ENCODE data around the gene NAALADL2. TPM values are rescaled to one million over a fixed set of nuclear protein-coding genes. Genes with fewer than 3 reads are reported as not detected.
A peak's percentile ranks its signal among the peaks of the same experiment; 100 is the strongest.
"Not testable (repeated sequence)": the region's sequence is repeated elsewhere in the genome, so short reads cannot be mapped to it uniquely, and the experiment has no call there.

Gene NAALADL2
- total and polyA plus RNA-seq, 9 of the 15 experiments (the other 6 are each of a cell fraction or from before 2014, with no cell fraction given), result 0.29 to 1.1 (median 0.79) TPM; not detected in 1

DNA sequence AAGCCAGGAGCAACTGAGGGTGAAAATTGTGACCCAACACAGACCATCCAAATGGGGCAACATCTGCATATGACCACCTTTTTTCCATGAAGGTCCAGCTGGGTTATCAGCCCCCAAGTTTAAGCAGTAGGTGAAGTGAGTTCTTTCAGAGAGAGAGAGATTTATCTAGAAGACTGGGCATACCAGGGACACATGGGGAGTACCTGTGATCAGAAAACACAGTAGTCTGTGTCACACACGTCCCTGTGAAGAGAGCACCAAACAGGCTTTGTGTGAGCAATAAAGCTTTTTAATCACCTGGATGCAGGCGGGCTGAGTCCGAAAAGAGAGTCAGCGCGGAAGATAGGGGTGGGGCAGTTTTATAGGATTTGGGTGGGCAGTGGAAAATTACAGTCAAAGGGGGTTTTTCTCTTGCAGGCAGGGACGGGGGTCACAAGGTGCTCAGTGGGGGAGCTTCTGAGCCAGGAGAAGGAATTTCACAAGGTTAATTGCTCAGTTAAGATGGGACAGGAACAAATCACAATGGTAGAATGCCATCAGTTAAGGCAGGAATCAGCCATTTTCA, 966.0 kb downstream of the NAALADL2 start:
- POLR2A ChIA-PET; H3K9me3 ChIP-seq (replicated peaks; ENCODE audit: control insufficient read depth, insufficient read depth, low read depth, low read length); H3K4me1 ChIP-seq (replicated peaks in 1 of 2; ENCODE audit: control insufficient read depth in 2 of 2, insufficient read depth in 2 of 2, low read length in 2 of 2); in situ Hi-C loops (cut with MboI); H3K36me3 ChIP-seq (ENCODE audit: control insufficient read depth, insufficient read depth, low read length); H3K27me3 ChIP-seq (ENCODE audit: control insufficient read depth in 2 of 2, insufficient read depth in 2 of 2, low read length in 2 of 2); H3K9me1 ChIP-seq (ENCODE audit: control insufficient read depth, insufficient read depth, low read length); H3K79me2 ChIP-seq (ENCODE audit: control insufficient read depth, insufficient read depth, low read length); H3K27ac ChIP-seq (ENCODE audit: extremely low read depth, low read depth, low read length); intact Hi-C loops (cut with micrococcal nuclease); H4K20me1 ChIP-seq (replicated peaks; ENCODE audit: control insufficient read depth, insufficient read depth, low read length); DNase-seq (ENCODE audit: extremely low read depth in 1 of 4, low spot score in 3 of 4); H3K4me3 ChIP-seq; H3K4me2 ChIP-seq (ENCODE audit: insufficient read depth, low read length); BruUV-seq (replicated peaks); FAIRE-seq; H2AFZ ChIP-seq (ENCODE audit: low read depth, low read length); ATAC-seq; H3K9ac ChIP-seq (ENCODE audit: insufficient read depth in 1 of 2, low read depth in 2 of 2, low read length in 2 of 2): not testable (repeated sequence)
- CTCF ChIA-PET (ENCODE audit: low intra/inter-chr PET ratio), result interaction anchor here (0.6 kb wide), 1 partner anchor 602 kb away, joined by 4 read pairs; no protein-coding TSS in a partner anchor
- WGBS (ENCODE audit: insufficient coverage, low coverage, missing lambda C conversion rate), result 4% methylated on average over 6 of the region's 6 CpGs

DNA sequence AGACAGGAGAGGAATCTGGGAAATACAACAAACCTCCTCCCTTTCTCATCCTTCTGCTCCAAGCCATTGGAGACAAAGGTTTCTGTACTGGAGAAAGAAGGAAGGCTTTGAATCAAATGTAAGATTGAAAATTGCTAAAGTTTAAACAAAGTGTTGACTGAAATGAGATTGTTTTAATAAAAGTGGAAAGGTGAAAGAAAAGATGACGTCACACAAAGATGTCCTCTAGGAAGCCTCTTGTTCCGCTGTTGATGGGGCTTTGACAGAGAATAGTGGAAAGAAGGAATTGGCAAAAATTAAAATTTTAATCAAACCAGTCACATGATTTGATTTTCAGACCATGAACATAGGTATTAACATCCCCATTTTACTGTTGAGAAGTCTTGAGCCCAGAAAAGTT, 967.6 kb downstream of the NAALADL2 start:
- Histone ChIP-seq H4K20me1 (replicated peaks; ENCODE audit: control insufficient read depth, insufficient read depth, low read length) (no peaks in the 10 kb centered on the region), H3K36me3 (ENCODE audit: control insufficient read depth, insufficient read depth, low read length) (no peaks in the 10 kb centered on the region), H3K4me3 (no peak overlapping the region), H3K9me1 (ENCODE audit: control insufficient read depth, insufficient read depth, low read length) (no peaks in the 10 kb centered on the region), H3K9ac (ENCODE audit: insufficient read depth in 1 of 2, low read depth in 2 of 2, low read length in 2 of 2) (no peak overlapping the region), H3K79me2 (ENCODE audit: control insufficient read depth, insufficient read depth, low read length) (no peaks in the 10 kb centered on the region), H3K4me2 (ENCODE audit: insufficient read depth, low read length) (no peak overlapping the region), H3K27me3 (ENCODE audit: control insufficient read depth in 2 of 2, insufficient read depth in 2 of 2, low read length in 2 of 2) (no peaks in the 10 kb centered on the region), H3K9me3 (replicated peaks; ENCODE audit: control insufficient read depth, insufficient read depth, low read depth, low read length) (no peaks in the 10 kb centered on the region), H3K27ac (ENCODE audit: extremely low read depth, low read depth, low read length) (no peak overlapping the region), H2AFZ (ENCODE audit: low read depth, low read length) (no peak overlapping the region), H3K4me1 (replicated peaks in 1 of 2; ENCODE audit: control insufficient read depth in 2 of 2, insufficient read depth in 2 of 2, low read length in 2 of 2) (no peaks in the 10 kb centered on the region)
- in situ Hi-C loops (cut with MboI) (no loop called here), intact Hi-C loops (cut with micrococcal nuclease) (no loop called here)
- ATAC-seq (no peak), DNase-seq (ENCODE audit: extremely low read depth in 1 of 4, low spot score in 3 of 4) (no peak), FAIRE-seq (no peak)
- CTCF ChIA-PET (ENCODE audit: low intra/inter-chr PET ratio), result no interaction called here
- 0% methylated on average over 2 of the region's 2 CpGs for WGBS (ENCODE audit: insufficient coverage, low coverage, missing lambda C conversion rate)
- TF ChIP-seq, protein P1, sequence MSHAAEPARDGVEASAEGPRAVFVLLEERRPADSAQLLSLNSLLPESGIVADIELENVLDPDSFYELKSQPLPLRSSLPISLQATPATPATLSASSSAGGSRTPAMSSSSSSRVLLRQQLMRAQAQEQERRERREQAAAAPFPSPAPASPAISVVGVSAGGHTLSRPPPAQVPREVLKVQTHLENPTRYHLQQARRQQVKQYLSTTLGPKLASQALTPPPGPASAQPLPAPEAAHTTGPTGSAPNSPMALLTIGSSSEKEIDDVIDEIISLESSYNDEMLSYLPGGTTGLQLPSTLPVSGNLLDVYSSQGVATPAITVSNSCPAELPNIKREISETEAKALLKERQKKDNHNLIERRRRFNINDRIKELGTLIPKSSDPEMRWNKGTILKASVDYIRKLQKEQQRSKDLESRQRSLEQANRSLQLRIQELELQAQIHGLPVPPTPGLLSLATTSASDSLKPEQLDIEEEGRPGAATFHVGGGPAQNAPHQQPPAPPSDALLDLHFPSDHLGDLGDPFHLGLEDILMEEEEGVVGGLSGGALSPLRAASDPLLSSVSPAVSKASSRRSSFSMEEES (CRISPR knock-in tag; IDR thresholded peaks at IDR 0.05), result peak; percentile 44
- TF ChIP-seq MAZ (CRISPR knock-in tag; conservative IDR thresholded peaks at IDR 0.05 in 1 of 2, IDR thresholded peaks at IDR 0.05 in 1 of 2) (no peak), MTA3 (IDR thresholded peaks at IDR 0.05; ENCODE audit: borderline replicate concordance) (no peak)
- TF ChIP-seq, protein P2, sequence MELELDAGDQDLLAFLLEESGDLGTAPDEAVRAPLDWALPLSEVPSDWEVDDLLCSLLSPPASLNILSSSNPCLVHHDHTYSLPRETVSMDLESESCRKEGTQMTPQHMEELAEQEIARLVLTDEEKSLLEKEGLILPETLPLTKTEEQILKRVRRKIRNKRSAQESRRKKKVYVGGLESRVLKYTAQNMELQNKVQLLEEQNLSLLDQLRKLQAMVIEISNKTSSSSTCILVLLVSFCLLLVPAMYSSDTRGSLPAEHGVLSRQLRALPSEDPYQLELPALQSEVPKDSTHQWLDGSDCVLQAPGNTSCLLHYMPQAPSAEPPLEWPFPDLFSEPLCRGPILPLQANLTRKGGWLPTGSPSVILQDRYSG (tag; conservative IDR thresholded peaks at IDR 0.05; ENCODE audit: low read depth), result no peak
- TF ChIP-seq, protein P3, sequence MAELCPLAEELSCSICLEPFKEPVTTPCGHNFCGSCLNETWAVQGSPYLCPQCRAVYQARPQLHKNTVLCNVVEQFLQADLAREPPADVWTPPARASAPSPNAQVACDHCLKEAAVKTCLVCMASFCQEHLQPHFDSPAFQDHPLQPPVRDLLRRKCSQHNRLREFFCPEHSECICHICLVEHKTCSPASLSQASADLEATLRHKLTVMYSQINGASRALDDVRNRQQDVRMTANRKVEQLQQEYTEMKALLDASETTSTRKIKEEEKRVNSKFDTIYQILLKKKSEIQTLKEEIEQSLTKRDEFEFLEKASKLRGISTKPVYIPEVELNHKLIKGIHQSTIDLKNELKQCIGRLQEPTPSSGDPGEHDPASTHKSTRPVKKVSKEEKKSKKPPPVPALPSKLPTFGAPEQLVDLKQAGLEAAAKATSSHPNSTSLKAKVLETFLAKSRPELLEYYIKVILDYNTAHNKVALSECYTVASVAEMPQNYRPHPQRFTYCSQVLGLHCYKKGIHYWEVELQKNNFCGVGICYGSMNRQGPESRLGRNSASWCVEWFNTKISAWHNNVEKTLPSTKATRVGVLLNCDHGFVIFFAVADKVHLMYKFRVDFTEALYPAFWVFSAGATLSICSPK (IDR thresholded peaks at IDR 0.05; ENCODE audit: borderline replicate concordance), result no peak
- POLR2A ChIA-PET, result no interaction called here
- no TSS peak for BruUV-seq (replicated peaks)
